GM04504 (cell line): ENCODE data around the gene COA3.

Source experiments
- DNase-seq: peaks from one replicate; pipeline ENCODE4 v3.0.0-alpha.2; 2012; ENCODE audit warnings: low read depth

Gene COA3

GRCh38 chr17:42750739-42751344 is 47.7 kb downstream of the COA3 start:
- DNase-seq: no peak

DNA sequence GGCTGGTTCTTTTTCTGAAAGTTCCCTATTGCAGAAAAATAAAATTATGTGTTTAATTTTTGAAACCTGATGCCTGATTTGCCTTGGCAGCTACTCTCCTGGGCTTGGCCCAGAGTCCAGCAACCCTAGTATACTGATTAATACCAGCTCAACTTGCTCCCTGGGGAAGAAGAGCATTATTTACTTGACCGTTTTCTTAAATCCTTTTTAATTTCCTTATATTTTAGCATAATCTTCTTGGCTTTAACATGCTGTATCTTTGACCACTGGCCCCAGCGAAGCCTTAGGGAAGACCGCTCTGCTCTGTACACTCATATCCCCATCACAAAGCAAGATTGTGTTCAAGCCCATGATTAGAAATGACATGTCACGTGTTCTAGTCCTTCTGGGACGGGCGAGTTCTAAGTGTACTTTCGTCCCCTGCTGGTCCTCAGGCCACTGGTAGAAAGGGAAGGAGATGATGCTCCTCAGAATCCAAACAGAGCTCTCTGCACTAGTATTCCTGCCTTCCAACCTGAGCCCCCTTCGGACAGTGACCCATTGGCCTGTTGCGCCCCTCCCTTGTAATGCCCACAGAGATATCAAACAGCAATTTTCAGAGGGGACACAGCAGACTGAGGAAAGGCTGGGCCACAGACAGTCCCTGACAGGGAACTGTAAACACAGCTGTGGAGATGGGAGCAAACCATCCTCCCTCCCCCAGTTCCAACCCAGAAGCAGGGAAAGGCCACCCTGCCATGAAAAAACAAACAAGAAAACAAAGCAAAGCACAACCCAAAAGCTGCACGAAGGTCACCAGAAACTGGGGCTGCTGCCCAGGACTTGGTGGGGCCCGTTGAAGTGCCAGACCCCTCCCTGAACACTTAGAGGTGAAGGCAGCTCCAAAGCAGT is 49.4 kb downstream of the COA3 start:
- DNase-seq: no peak

DNA sequence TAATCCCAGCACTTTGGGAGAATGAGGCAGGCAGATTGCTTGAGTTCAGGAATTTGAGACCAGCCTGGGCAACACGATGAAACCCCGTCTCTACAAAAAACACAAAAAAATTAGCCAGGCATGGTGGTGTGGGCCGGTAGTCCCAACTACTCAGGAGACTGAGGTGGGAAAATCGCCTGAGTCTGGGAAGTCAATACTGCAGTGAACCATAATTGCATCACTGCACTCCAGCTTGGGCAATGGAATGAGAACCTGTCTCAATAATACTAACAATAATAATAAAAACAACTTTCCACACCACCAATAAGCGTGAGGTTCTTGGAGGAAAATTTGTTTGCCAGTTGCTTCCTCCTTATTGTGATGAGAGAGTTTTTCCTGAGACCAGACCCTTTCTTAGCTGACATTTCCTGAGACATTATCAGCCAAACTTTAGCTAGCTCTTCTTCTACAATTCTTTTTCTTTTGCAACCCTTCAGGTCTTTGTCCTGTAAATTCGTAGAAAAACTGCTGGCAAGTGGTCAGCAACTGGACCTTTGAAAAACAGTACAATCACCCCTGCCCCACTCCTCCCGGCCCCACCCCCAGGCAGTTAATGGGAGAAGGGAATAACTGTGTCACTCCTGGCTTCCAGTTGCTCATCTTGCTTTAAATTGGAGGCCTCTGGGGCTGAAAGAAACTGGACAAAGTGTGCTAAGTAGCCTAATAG is 50.1 kb downstream of the COA3 start:
- no peak for DNase-seq
